ENCODE measurements around the gene C1QTNF1. TPM values are rescaled to one million over a fixed set of nuclear protein-coding genes. Genes with fewer than 3 reads are reported as not detected.

The C1QTNF1 gene
- total and polyA plus RNA-seq, 9 of the 15 experiments (the other 6 are each of a cell fraction or from before 2014, with no cell fraction given): 0.09 TPM; not detected in 8

GRCh38 chr17:79009397-79010303, 14.3 kb upstream of the C1QTNF1 start, which contains the start of gene CANT1 (continued):
- TF ChIP-seq ETS2 (tag; IDR thresholded peaks at IDR 0.05; ENCODE audit: borderline replicate concordance, poor library complexity, severe bottlenecking) (no peak), SNRNP70 (optimal IDR thresholded peaks at IDR 0.05; ENCODE audit: low read depth, low read length) (no peak), ZNF184 (CRISPR knock-in tag; IDR thresholded peaks at IDR 0.05) (no peak), CHD4 (IDR thresholded peaks at IDR 0.05; ENCODE audit: insufficient read depth, insufficient replicate concordance, low read depth, low read length, poor library complexity, severe bottlenecking) (no peak), CHAMP1 (IDR thresholded peaks at IDR 0.05) (no peak), MCM3 (IDR thresholded peaks at IDR 0.05) (no peak), ZNF764 (CRISPR knock-in tag; IDR thresholded peaks at IDR 0.05; ENCODE audit: low read depth) (no peak), SMARCA5 (IDR thresholded peaks at IDR 0.05) (no peak), SIX5 (IDR thresholded peaks at IDR 0.05; ENCODE audit: borderline replicate concordance in 1 of 2, insufficient read depth in 1 of 2, low read depth in 1 of 2, low read length in 2 of 2) (peak; percentile 52 to 69; a peak in 2 of 4 replicates), CREM (IDR thresholded peaks at IDR 0.05; ENCODE audit: low read depth) (peak; percentile 61; the same call in 1 of the 2 replicates), RCOR1 (IDR thresholded peaks at IDR 0.05; ENCODE audit: borderline replicate concordance in 1 of 2, low read depth in 2 of 2, low read length in 2 of 2) (no peak), PHF8 (IDR thresholded peaks at IDR 0.05; ENCODE audit: borderline replicate concordance, low read length) (peak; percentile 82; the same call in 1 of the 2 replicates), ETV5 (CRISPR knock-in tag; IDR thresholded peaks at IDR 0.05; ENCODE audit: low read depth) (0 out of 2 replicates have a peak, but pooled peaks have one; percentile 21), HEY1 (CRISPR knock-in tag; IDR thresholded peaks at IDR 0.05; ENCODE audit: borderline replicate concordance) (no peak), POLR2AphosphoS5 (IDR thresholded peaks at IDR 0.05; ENCODE audit: control insufficient read depth, insufficient read depth, low read depth, low read length) (peak; percentile 36; the same call in 1 of the 2 replicates), ZNF121 (CRISPR knock-in tag; conservative IDR thresholded peaks at IDR 0.05) (no peak), CTBP1 (IDR thresholded peaks at IDR 0.05; ENCODE audit: borderline replicate concordance) (peak; percentile 27; the same call in 1 of the 2 replicates), ZNF134 (CRISPR knock-in tag; conservative IDR thresholded peaks at IDR 0.05) (no peak), DLX4 (CRISPR knock-in tag; IDR thresholded peaks at IDR 0.05) (no peak), VEZF1 (CRISPR knock-in tag; IDR thresholded peaks at IDR 0.05) (peak; percentile 84)
- TF ChIP-seq, protein P1, sequence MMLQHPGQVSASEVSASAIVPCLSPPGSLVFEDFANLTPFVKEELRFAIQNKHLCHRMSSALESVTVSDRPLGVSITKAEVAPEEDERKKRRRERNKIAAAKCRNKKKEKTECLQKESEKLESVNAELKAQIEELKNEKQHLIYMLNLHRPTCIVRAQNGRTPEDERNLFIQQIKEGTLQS (IDR thresholded peaks at IDR 0.05): no peak
- TF ChIP-seq, protein P1 (CRISPR knock-in tag; conservative IDR thresholded peaks at IDR 0.05): no peak

All from K562 (cell line).